ENCODE data around the gene CCDC38.
A peak's percentile ranks its signal among the peaks of the same experiment; 100 is the strongest.

The CCDC38 gene

GRCh38 chr12:95960241-95960640, 17.8 kb upstream of the CCDC38 start:
- no peak for DNase-seq (ENCODE audit: low spot score)

- no peak for DNase-seq (ENCODE audit: low spot score)
Observed at GRCh38 chr12:95959107-95959506, 16.7 kb upstream of the CCDC38 start.

- no peak for DNase-seq (ENCODE audit: low spot score)
Observed at GRCh38 chr12:95956557-95957145, 14.2 kb upstream of the CCDC38 start.

GRCh38 chr12:95955549-95956159, 13.2 kb upstream of the CCDC38 start:
- DNase-seq (ENCODE audit: low spot score) = no peak

- DNase-seq (ENCODE audit: low spot score) = no peak
Observed at GRCh38 chr12:95953000-95953399, 10.6 kb upstream of the CCDC38 start.

- no peak for DNase-seq (ENCODE audit: low spot score)
Observed at GRCh38 chr12:95951515-95951914, 9.1 kb upstream of the CCDC38 start.

- DNase-seq (ENCODE audit: low spot score) = no peak
Observed at GRCh38 chr12:95949477-95950206, 7.2 kb upstream of the CCDC38 start.

GRCh38 chr12:95944108-95944704, 1.8 kb upstream of the CCDC38 start:
- no peak for DNase-seq (ENCODE audit: low spot score)

- peak; percentile 46 for DNase-seq (ENCODE audit: low spot score)
Observed at GRCh38 chr12:95943330-95943842, 972 bp upstream of the CCDC38 start, which contains the start of gene AMDHD1. Gene AMDHD1, plus strand, starts transcription at chr12:95943331. Its CDS starts 68 bp downstream, at chr12:95943399.

- DNase-seq (ENCODE audit: low spot score) = no peak
Observed at GRCh38 chr12:95942101-95942523, 302 bp downstream of the CCDC38 start.

- no peak for DNase-seq (ENCODE audit: low spot score)
Observed at GRCh38 chr12:95940514-95940913, 1.9 kb downstream of the CCDC38 start.

- DNase-seq (ENCODE audit: low spot score) = no peak
Observed at GRCh38 chr12:95922231-95922630, 20.2 kb downstream of the CCDC38 start.

- DNase-seq (ENCODE audit: low spot score) = no peak
Observed at GRCh38 chr12:95919110-95919509, 23.3 kb downstream of the CCDC38 start.

GRCh38 chr12:95918194-95918993, 24.0 kb downstream of the CCDC38 start:
- peak; percentile 62 for DNase-seq (ENCODE audit: low spot score)

GRCh38 chr12:95909871-95910270, 32.5 kb downstream of the CCDC38 start:
- no peak for DNase-seq (ENCODE audit: low spot score)

GRCh38 chr12:95908573-95908972, 33.8 kb downstream of the CCDC38 start:
- no peak for DNase-seq (ENCODE audit: low spot score)

GRCh38 chr12:95898081-95898480, 44.3 kb downstream of the CCDC38 start:
- DNase-seq (ENCODE audit: low spot score) = no peak

- no peak for DNase-seq (ENCODE audit: low spot score)
Observed at GRCh38 chr12:95896846-95897245, 45.6 kb downstream of the CCDC38 start.

- DNase-seq (ENCODE audit: low spot score) = no peak
Observed at GRCh38 chr12:95890958-95891357, 51.5 kb downstream of the CCDC38 start.

- DNase-seq (ENCODE audit: low spot score) = no peak
Observed at GRCh38 chr12:95887311-95887710, 55.1 kb downstream of the CCDC38 start.

- DNase-seq (ENCODE audit: low spot score) = no peak
Observed at GRCh38 chr12:95884998-95885397, 57.4 kb downstream of the CCDC38 start.

- DNase-seq (ENCODE audit: low spot score) = no peak
Observed at GRCh38 chr12:95882873-95883272, 59.5 kb downstream of the CCDC38 start.

Data from CD4-positive, alpha-beta T cell treated with Interleukin-15 for 4 hours (primary cell).